GM06990 (cell line): ENCODE results near the gene PI4KA.
"Not testable (repeated sequence)": the region's sequence is repeated elsewhere in the genome, so short reads cannot be mapped to it uniquely, and the experiment has no call there.

Experiments used
- DNase-seq: peaks from one replicate; pipeline ENCODE4 v3.0.0-alpha.2; 2011; ENCODE audit not compliant: insufficient read length; ENCODE audit errors: extremely low read depth
- H3K27me3 ChIP-seq: replicated peaks from 2 replicates; pipeline ENCODE4 v1.6.0; 2011; ENCODE audit warnings: low read length; ENCODE audit not compliant: control insufficient read depth, insufficient read depth
- H3K36me3 ChIP-seq: 2 replicates; pipeline ENCODE4 v1.5.1; 2011; ENCODE audit warnings: low read length; ENCODE audit not compliant: control insufficient read depth, insufficient read depth
- H3K4me3 ChIP-seq: replicated peaks from 2 replicates; pipeline ENCODE4 v1.5.1; 2011; ENCODE audit warnings: low read depth, mild to moderate bottlenecking, control low read depth, low read length
- CTCF ChIP-seq: IDR thresholded peaks from 2 replicates; pipeline ENCODE4 v1.5.1; 2011; ENCODE audit warnings: low read length, control low read depth, mild to moderate bottlenecking, inconsistent platforms; ENCODE audit not compliant: insufficient read depth, poor library complexity, severe bottlenecking

The PI4KA gene

GRCh38 chr22:20825624-20826023 lies 33.0 kb downstream of the PI4KA start:
- H3K4me3 ChIP-seq = no peak overlapping the region
- H3K27me3 ChIP-seq = no peaks in the 10 kb centered on the region
- no peak for TF ChIP-seq CTCF
- no peaks in the 10 kb centered on the region; the same call in 1 of the 2 replicates for H3K36me3 ChIP-seq
- DNase-seq = no peak

DNA sequence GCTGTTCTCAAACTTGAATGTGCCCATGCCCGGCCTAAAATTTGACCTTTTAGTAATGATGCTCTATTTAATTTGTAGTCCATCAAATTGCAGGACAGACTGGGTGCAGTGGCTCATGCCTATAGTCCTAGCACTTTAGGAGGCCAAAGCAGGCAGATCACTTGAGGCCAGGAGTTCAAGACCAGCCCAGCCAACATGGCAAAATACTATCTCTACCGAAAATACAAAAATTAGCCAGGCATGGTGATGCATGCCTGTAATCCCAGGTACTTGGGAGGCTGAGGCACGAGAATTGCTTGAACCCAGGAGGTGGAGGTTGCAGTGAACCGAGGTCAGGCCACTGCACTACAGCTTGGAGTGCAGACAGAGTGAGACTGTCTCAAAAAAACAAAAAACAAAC lies 33.4 kb downstream of the PI4KA start:
- H3K27me3 ChIP-seq, DNase-seq, H3K4me3 ChIP-seq, H3K36me3 ChIP-seq: not testable (repeated sequence)

DNA sequence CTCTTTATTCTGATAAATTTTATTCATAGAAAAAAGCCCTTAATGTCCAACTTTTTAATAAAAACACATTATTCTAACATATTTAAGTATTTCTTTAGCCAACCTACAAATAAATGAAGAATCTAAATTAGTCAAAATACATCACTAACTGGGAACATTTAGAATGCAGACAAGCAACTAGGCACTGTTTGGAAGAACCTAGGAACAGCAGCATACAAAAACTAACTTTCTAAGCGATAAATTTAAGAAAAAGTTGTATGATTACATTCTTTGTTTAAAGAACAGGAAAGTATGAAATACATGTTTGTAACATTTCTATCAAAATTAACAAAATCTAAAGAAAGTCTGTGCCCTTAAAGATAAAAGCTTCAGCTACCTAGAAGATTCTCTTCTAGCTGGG lies 35.3 kb downstream of the PI4KA start:
- H3K36me3 ChIP-seq = peaks cover 2% of the 10 kb centered on the region
- H3K27me3 ChIP-seq = no peaks in the 10 kb centered on the region
- DNase-seq = no peak
- no peak overlapping the region for H3K4me3 ChIP-seq
- no peak for TF ChIP-seq CTCF

DNA sequence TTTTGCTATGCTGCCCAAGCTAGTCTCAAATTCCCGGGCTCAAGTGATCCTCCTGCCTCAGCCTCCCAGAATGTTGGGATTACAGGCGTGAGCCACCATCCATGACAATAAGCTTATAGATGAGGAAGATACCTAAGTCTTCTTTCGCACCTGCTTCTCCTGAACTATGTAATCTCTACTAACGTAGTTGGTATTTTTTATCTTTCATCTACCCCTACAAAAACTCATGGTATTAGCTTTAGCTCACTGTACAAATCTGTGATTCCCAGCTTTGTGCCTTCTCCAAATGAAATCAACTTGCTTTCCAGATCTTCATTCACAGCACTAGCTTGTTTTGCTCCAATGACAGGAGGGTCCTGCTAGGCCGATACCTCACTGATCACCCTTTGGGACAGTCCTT lies 36.4 kb downstream of the PI4KA start:
- H3K36me3 ChIP-seq = peaks cover 2% of the 10 kb centered on the region
- no peak for TF ChIP-seq CTCF
- no peaks in the 10 kb centered on the region for H3K27me3 ChIP-seq
- H3K4me3 ChIP-seq = no peak overlapping the region
- no peak for DNase-seq

- not testable (repeated sequence) for DNase-seq, H3K4me3 ChIP-seq, H3K36me3 ChIP-seq, H3K27me3 ChIP-seq
Measured at GRCh38 chr22:20821717-20822239, 36.8 kb downstream of the PI4KA start.

GRCh38 chr22:20819471-20819870 lies 39.1 kb downstream of the PI4KA start:
- H3K27me3 ChIP-seq = no peaks in the 10 kb centered on the region
- no peak for DNase-seq
- no peak for TF ChIP-seq CTCF
- H3K4me3 ChIP-seq = no peak overlapping the region
- H3K36me3 ChIP-seq = peaks cover 5% of the 10 kb centered on the region

DNA sequence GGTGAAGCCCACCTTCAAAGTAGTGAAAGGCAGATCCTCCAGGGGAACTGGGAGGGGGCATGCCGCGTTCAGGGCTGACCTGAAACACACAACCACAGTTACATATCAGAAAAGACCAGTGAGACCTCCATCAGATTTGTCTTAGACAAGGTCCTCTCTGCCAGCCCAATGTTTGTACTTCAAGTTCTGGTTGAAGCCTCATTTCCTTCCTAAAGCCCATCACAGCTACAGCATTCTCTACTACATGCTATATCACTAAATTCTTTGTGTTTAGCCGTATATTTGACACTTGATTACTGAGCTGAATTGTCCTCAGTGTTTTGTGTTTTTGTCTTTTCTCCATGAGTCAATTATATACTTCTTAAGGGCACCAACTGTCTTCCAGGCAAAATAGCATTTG lies 40.1 kb downstream of the PI4KA start:
- TF ChIP-seq CTCF = no peak
- Histone ChIP-seq H3K36me3 (peaks cover 5% of the 10 kb centered on the region), H3K27me3 (no peaks in the 10 kb centered on the region)

More for the DNA sequence above, 40.1 kb downstream of the PI4KA start:
- no peak for DNase-seq
- no peak overlapping the region for H3K4me3 ChIP-seq
